ENCODE data around the gene ACTN1.

GRCh38 chr14:68964300-68965093 lies 14.6 kb downstream of the ACTN1 start:
- TF ChIP-seq, protein P1, sequence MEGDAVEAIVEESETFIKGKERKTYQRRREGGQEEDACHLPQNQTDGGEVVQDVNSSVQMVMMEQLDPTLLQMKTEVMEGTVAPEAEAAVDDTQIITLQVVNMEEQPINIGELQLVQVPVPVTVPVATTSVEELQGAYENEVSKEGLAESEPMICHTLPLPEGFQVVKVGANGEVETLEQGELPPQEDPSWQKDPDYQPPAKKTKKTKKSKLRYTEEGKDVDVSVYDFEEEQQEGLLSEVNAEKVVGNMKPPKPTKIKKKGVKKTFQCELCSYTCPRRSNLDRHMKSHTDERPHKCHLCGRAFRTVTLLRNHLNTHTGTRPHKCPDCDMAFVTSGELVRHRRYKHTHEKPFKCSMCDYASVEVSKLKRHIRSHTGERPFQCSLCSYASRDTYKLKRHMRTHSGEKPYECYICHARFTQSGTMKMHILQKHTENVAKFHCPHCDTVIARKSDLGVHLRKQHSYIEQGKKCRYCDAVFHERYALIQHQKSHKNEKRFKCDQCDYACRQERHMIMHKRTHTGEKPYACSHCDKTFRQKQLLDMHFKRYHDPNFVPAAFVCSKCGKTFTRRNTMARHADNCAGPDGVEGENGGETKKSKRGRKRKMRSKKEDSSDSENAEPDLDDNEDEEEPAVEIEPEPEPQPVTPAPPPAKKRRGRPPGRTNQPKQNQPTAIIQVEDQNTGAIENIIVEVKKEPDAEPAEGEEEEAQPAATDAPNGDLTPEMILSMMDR (IDR thresholded peaks at IDR 0.05), result no peak
- TF ChIP-seq POLR2AphosphoS5 (IDR thresholded peaks at IDR 0.05), result no peak

All from breast epithelium (tissue), 3 donors.